Measurements from ENCODE around the gene CPSF4.
A peak's percentile ranks its signal among the peaks of the same experiment; 100 is the strongest.

Gene CPSF4

GRCh38 chr7:99457650-99458493, 19.1 kb downstream of the CPSF4 start:
- in situ Hi-C loops (cut with MboI; ENCODE audit: low pct_unique_long_range_greater_than_20kb, low sequenced_read_pairs, unreplicated experiment), result no loop called here
- DNase-seq (ENCODE audit: low spot score), result no peak
- TF ChIP-seq CTCF (IDR thresholded peaks at IDR 0.05; ENCODE audit: extremely low read depth, insufficient read depth, missing control alignments), result no peak

- peak; percentile 31 for TF ChIP-seq CTCF (IDR thresholded peaks at IDR 0.05; ENCODE audit: extremely low read depth, insufficient read depth, missing control alignments)
- no peak for DNase-seq (ENCODE audit: low spot score)
- in situ Hi-C loops (cut with MboI; ENCODE audit: low pct_unique_long_range_greater_than_20kb, low sequenced_read_pairs, unreplicated experiment), result no loop called here
These were observed 20.3 kb downstream of the CPSF4 start for GRCh38 chr7:99459087-99459486.

- DNase-seq (ENCODE audit: low spot score), result no peak
- TF ChIP-seq CTCF (IDR thresholded peaks at IDR 0.05; ENCODE audit: extremely low read depth, insufficient read depth, missing control alignments), result no peak
- in situ Hi-C loops (cut with MboI; ENCODE audit: low pct_unique_long_range_greater_than_20kb, low sequenced_read_pairs, unreplicated experiment), result no loop called here
These were observed 21.9 kb downstream of the CPSF4 start for GRCh38 chr7:99460651-99461050.

- TF ChIP-seq CTCF (IDR thresholded peaks at IDR 0.05; ENCODE audit: extremely low read depth, insufficient read depth, missing control alignments), result no peak
- in situ Hi-C loops (cut with MboI; ENCODE audit: low pct_unique_long_range_greater_than_20kb, low sequenced_read_pairs, unreplicated experiment), result no loop called here
- no peak for DNase-seq (ENCODE audit: low spot score)
These were observed 22.5 kb downstream of the CPSF4 start for GRCh38 chr7:99461221-99461620.

GRCh38 chr7:99465421-99465768, 26.7 kb downstream of the CPSF4 start:
- no peak for TF ChIP-seq CTCF (IDR thresholded peaks at IDR 0.05; ENCODE audit: extremely low read depth, insufficient read depth, missing control alignments)
- in situ Hi-C loops (cut with MboI; ENCODE audit: low pct_unique_long_range_greater_than_20kb, low sequenced_read_pairs, unreplicated experiment), result no loop called here
- no peak for DNase-seq (ENCODE audit: low spot score)

GRCh38 chr7:99468336-99468918, 29.7 kb downstream of the CPSF4 start:
- TF ChIP-seq CTCF (IDR thresholded peaks at IDR 0.05; ENCODE audit: extremely low read depth, insufficient read depth, missing control alignments), result no peak
- in situ Hi-C loops (cut with MboI; ENCODE audit: low pct_unique_long_range_greater_than_20kb, low sequenced_read_pairs, unreplicated experiment), result no loop called here

More at GRCh38 chr7:99468336-99468918, 29.7 kb downstream of the CPSF4 start:
- DNase-seq (ENCODE audit: low spot score), result no peak
